Esophagus squamous epithelium (tissue), 5 donors: Measurements from ENCODE around the gene LZTR1. TPM values are rescaled to one million over a fixed set of nuclear protein-coding genes. Genes with fewer than 3 reads are reported as not detected.

ENCODE experiments used
- DNase-seq: peaks from one replicate; lab custom pipeline; 2025; lab: John Stamatoyannopoulos, UW
- H3K27ac ChIP-seq, 4 donors: fragments of 200-600 bp; sonication (generic); one replicate each; pipeline ENCODE4 v1.5.1; 2016 to 2019; ENCODE audit warnings: mild to moderate bottlenecking in 1 of 4
- H3K27me3 ChIP-seq, 4 donors: fragments of 200-600 bp; sonication (generic); 1 replicate in 3 of 4; 2 replicates in 1 of 4; pipeline versions ENCODE4 v1.5.1 to v1.6.0; 2017 to 2021; ENCODE audit warnings: antibody characterized with exemption in 1 of 4
- H3K36me3 ChIP-seq, 3 donors: fragments of 200-600 bp; sonication (generic); one replicate each; pipeline ENCODE4 v1.5.1; 2016 to 2019
- H3K4me1 ChIP-seq, 3 donors: fragments of 200-600 bp; sonication (generic); one replicate each; pipeline ENCODE4 v1.5.1; 2017 to 2019
- H3K4me3 ChIP-seq, 4 donors: fragments of 200-600 bp; sonication (generic); 1 replicate in 3 of 4; 2 replicates in 1 of 4; pipeline ENCODE4 v1.5.1; 2016 to 2019; ENCODE audit warnings: mild to moderate bottlenecking in 2 of 4, moderate library complexity in 1 of 4
- H3K9me3 ChIP-seq, 3 donors: fragments of 200-600 bp; sonication (generic); one replicate each; pipeline ENCODE4 v1.5.1; 2016 to 2019
- CTCF ChIP-seq, 6 experiments: fragments of 450-650 bp in 4 of 6; fragments of 200-600 bp in 2 of 6; sonication (generic) in 2 of 6; IDR thresholded peaks; one replicate each; pipeline ENCODE4 v1.5.1; 2016 to 2019; ENCODE audit warnings: antibody characterized with exemption in 6 of 6, mild to moderate bottlenecking in 4 of 6, moderate library complexity in 4 of 6
- POLR2A ChIP-seq, 4 donors: fragments of 450-650 bp; IDR thresholded peaks; one replicate each; pipeline ENCODE4 v1.6.1; 2017; ENCODE audit warnings: antibody characterized with exemption in 4 of 4, mild to moderate bottlenecking in 4 of 4, moderate library complexity in 3 of 4
- WGBS, 2 donors: methylation state at CpG; one replicate each; pipeline ENCODE4 v1.1.5; 2018; 5-methylcytosine and 5-hydroxymethylcytosine counted together
- intact Hi-C: fragments of 100-400 bp; cut with DNase I; formaldehyde crosslinking; loops from one replicate; pipeline ENCODE4 v1.15.0; 2022
- total RNA-seq, 4 donors: library from RNA; depleted of rRNA; stranded (reverse); fragments of >200 nt; gene quantifications; one replicate each; pipeline ENCODE4 v1.1.0, GENCODE V29; 2016
- donor health status: DM: yes; HTN: yes; CAD: no.

LZTR1 gene
- total RNA-seq, 4 donors from 2014 or later: 15.3 to 44.4 (median 25.5) TPM

DNA sequence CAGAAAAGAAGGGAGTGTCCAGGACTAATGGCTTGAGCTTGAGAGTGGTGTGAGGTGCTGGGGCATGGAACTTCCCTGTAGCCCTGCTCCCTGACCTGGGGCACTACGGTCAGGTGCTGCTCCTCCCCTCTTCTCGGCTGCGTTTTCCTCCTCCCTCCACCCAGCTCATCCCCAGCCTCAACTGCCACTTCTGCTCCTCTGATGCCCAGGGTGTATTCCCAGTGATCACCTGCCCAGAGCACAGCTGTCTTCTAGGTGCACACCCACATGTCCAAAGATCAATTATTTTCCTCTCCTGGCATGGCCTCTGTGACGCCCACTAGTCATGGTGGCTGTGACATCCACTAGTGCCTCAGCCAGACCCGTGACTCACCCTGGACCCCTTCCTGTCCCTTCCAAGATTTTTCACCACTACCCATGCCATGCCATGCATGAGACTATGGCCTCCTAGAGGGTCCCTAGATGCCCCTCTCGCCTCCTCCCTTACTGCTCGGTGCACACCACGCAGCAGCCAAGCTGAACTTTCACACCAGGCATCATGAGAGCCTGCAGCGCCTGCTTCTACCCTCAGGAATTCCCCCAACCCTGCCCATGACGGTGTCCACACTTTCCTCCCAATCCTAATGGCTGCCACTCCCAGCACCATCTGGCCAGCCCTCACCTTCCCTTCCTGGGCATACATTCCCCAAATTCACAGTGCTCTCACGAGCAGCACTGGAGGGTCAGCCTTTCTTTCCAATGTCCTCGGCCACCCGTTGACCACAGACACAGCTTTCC, 34.7 kb downstream of the LZTR1 start:
- WGBS, 2 donors: 84 to 89% methylated on average over 13 of the region's 13 CpGs
- DNase-seq: no peak
- Histone ChIP-seq H3K9me3 (no peaks in the 10 kb centered on the region), H3K4me3 (no peak overlapping the region), H3K36me3 (no peaks in the 10 kb centered on the region), H3K27me3 (no peaks in the 10 kb centered on the region), H3K4me1 (peaks cover 22 to 28% (median 23%) of the 10 kb centered on the region in 3 donors), H3K27ac (no peak overlapping the region)
- TF ChIP-seq CTCF (IDR thresholded peaks at IDR 0.05) (no peak), POLR2A (IDR thresholded peaks at IDR 0.05) (no peak)
- intact Hi-C loops: no loop called here

DNA sequence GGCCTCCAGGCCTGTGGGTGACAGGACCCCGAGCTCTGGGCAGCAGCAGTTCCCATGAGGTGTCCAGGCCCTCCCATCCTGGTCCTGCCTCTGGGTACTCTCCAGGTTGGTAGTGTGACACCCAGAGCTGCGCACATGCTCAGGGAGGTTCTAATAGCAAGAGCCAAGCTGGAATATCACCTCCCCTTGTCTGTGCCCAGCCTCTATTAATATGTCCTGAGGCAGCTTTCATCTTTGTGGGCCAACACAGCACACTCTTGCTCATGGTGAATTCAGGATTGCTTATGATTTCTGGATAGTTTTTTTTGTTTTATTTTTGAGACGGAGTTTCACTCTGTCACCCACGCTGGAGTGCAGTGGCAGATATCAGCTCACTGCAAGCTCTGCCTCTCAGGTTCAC, 36.2 kb downstream of the LZTR1 start:
- no peak for TF ChIP-seq POLR2A (IDR thresholded peaks at IDR 0.05)
- no peak for TF ChIP-seq CTCF (IDR thresholded peaks at IDR 0.05)
- no peak for DNase-seq
- intact Hi-C loops: no loop called here
- Histone ChIP-seq H3K4me3 (no peak overlapping the region), H3K9me3 (no peaks in the 10 kb centered on the region), H3K27ac (no peak overlapping the region), H3K36me3 (no peaks in the 10 kb centered on the region), H3K27me3 (no peaks in the 10 kb centered on the region), H3K4me1 (peaks cover 22 to 25% (median 23%) of the 10 kb centered on the region in 3 donors)
- 94 to 95% methylated on average over 4 of the region's 4 CpGs for WGBS, 2 donors

DNA sequence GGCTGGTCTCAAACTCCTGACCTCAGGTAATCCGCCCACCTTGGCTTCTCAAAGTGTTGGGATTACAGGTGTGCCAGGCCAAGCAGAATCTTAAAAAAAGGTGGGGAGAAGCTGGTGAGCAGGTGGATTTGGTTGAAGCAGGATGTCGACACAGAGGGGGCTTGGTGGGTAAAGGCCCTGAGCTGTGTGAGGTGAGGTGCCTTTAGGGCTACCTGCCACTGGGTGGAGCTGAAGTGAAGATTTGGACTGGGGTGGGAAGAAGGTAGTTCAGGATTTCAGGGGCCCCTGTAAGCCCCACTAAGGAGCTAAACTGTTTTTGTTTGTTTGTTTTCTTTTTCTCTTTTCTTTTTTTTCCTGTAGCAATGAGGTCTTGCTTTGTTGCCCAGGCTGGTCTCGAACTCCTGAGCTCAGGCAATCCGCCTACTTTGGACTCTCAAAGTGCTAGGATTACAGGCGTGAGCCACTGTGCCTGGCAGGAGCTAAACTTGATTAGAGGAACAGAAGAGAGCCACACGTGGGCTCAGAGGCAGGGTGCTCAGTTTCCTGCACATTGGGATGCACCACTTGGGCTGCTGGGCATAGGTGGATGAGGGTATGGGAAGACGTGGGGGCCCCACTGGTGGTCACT, 38.8 kb downstream of the LZTR1 start:
- Histone ChIP-seq H3K9me3 (no peaks in the 10 kb centered on the region), H3K27ac (no peak overlapping the region), H3K27me3 (no peaks in the 10 kb centered on the region), H3K4me3 (no peak overlapping the region), H3K4me1 (peaks cover 6 to 10% (median 7%) of the 10 kb centered on the region in 3 donors), H3K36me3 (no peaks in the 10 kb centered on the region)
- WGBS, 2 donors: 58 to 60% methylated on average over 2 to 5 of the region's 7 CpGs
- intact Hi-C loops: no loop called here
- TF ChIP-seq CTCF (IDR thresholded peaks at IDR 0.05) (peak in 4 of 6 experiments; percentile 9 to 50 (median 29)), POLR2A (IDR thresholded peaks at IDR 0.05) (no peak)
- DNase-seq: no peak

DNA sequence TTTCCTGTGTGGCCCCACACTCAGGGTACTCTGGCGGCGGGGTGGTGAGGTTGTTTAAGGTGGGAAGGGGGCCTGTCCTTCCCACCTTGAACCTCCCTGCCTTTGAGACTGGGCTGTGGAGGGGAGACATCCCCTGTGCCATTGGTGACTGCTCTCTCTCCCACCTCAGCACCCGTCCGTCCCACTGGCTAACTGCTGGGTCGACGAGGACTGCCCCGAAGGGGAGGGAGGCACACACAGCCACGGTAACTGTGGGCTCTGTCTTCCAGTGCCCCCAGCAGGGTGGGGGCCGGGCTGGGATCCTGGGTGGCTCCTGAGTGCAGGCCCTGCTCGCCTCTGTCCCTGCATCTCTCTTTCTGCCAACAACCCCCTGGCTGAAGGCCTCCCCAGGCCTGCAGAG, 40.4 kb downstream of the LZTR1 start:
- intact Hi-C loops: no loop called here
- Histone ChIP-seq H3K27me3 (no peaks in the 10 kb centered on the region), H3K9me3 (no peaks in the 10 kb centered on the region), H3K27ac (no peak overlapping the region), H3K4me1 (peaks cover 15 to 26% (median 17%) of the 10 kb centered on the region in 3 donors), H3K4me3 (no peak overlapping the region), H3K36me3 (no peaks in the 10 kb centered on the region)
- 77 to 94% methylated on average over 2 to 5 of the region's 10 CpGs for WGBS, 2 donors
- TF ChIP-seq CTCF (IDR thresholded peaks at IDR 0.05): no peak
- TF ChIP-seq POLR2A (IDR thresholded peaks at IDR 0.05): no peak
- DNase-seq: no peak

DNA sequence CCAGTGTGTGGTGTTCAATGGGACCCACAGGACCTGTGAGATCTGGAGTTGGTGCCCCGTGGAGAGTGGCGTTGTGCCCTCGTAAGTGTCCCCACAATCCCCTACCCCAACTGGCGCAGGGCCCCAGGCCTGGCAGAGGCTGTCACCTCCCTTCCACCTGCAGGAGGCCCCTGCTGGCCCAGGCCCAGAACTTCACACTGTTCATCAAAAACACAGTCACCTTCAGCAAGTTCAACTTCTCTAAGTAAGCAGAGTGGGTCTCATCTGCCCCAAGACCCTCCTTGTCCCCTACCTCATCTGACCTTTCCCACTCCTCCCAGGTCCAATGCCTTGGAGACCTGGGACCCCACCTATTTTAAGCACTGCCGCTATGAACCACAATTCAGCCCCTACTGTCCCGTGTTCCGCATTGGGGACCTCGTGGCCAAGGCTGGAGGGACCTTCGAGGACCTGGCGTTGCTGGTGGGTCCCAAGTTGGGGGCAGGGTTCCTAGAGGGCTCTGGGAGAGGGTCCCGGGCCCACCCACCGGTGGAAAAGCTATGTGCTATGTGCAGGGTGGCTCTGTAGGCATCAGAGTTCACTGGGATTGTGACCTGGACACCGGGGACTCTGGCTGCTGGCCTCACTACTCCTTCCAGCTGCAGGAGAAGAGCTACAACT, 41.0 kb downstream of the LZTR1 start:
- intact Hi-C loops: no loop called here
- H3K36me3 ChIP-seq: no peaks in the 10 kb centered on the region
- no peaks in the 10 kb centered on the region for H3K9me3 ChIP-seq
- H3K4me1 ChIP-seq: peaks cover 15 to 30% (median 17%) of the 10 kb centered on the region in 3 donors
- peaks cover 0 to 1% (median 0%) of the 10 kb centered on the region in 4 donors for H3K27me3 ChIP-seq
- WGBS, 2 donors: 96 to 100% methylated on average over 1 to 4 of the region's 13 CpGs
- no peak for DNase-seq
- H3K27ac ChIP-seq: no peak overlapping the region
- TF ChIP-seq POLR2A (IDR thresholded peaks at IDR 0.05) (no peak), CTCF (IDR thresholded peaks at IDR 0.05) (no peak)
- H3K4me3 ChIP-seq: no peak overlapping the region
